SK-N-SH (cell line): ENCODE measurements around the gene HS6ST1. TPM values are rescaled to one million over a fixed set of nuclear protein-coding genes. Genes with fewer than 3 reads are reported as not detected.

Experiments used
- CTCF ChIA-PET: fragments of 300-600, 350-600 bp; formaldehyde crosslinking; extraction: SDS; loops from one replicate; lab custom pipeline; 2021; lab: Yijun Ruan, JAX
- POLR2A ChIA-PET: fragments of 350-600 bp; sonication (Branson Sonifier 250); formaldehyde crosslinking; extraction: SDS; loops from one replicate; lab custom pipeline; 2020; ENCODE audit warnings: antibody characterized with exemption, inconsistent platforms; lab: Yijun Ruan, JAX
- DNase-seq: peaks from one replicate; pipeline ENCODE4 v3.0.0; 2012
- H2AFZ ChIP-seq: fragments of 200-600 bp; sonication (generic); 2 replicates; pipeline ENCODE4 v1.8.1; 2016; ENCODE audit warnings: antibody characterized with exemption, mild to moderate bottlenecking, low read depth
- H3F3A ChIP-seq: fragments of 200-600 bp; sonication (generic); replicated peaks from 2 replicates; pipeline ENCODE3; 2016; ENCODE audit warnings: antibody characterized with exemption, mild to moderate bottlenecking; ENCODE audit not compliant: insufficient read depth
- H3K27ac ChIP-seq, 2 experiments: fragments of 200-500 bp in 1 of 2; fragments of 200-600 bp in 1 of 2; sonication (Bioruptor generic) in 1 of 2; sonication (generic), shearing (Covaris generic) in 1 of 2; 2 replicates each; pipeline versions ENCODE4 v1.5.1 to v1.6.1; 2014 to 2016; ENCODE audit warnings: low read depth in 2 of 2, inconsistent platforms in 1 of 2, low read length in 1 of 2, mild to moderate bottlenecking in 1 of 2, mixed read lengths in 1 of 2
- H3K27me3 ChIP-seq: fragments of 200-600 bp; sonication (generic), shearing (Covaris generic); 2 replicates; pipeline ENCODE4 v1.6.1; 2016; ENCODE audit warnings: mixed run types; ENCODE audit not compliant: insufficient read depth
- H3K36me3 ChIP-seq, 2 experiments: fragments of 200-500 bp in 1 of 2; fragments of 200-600 bp in 1 of 2; sonication (Bioruptor generic) in 1 of 2; sonication (generic) in 1 of 2; replicated peaks in 1 of 2; 2 replicates each; pipeline versions ENCODE3 to v1.5.1; 2014 to 2016; ENCODE audit warnings: low read length in 1 of 2, mild to moderate bottlenecking in 1 of 2; ENCODE audit not compliant: insufficient read depth in 2 of 2, control insufficient read depth in 1 of 2
- H3K4me1 ChIP-seq, 2 experiments: fragments of 200-500 bp in 1 of 2; fragments of 200-600 bp in 1 of 2; sonication (Bioruptor generic) in 1 of 2; sonication (generic), shearing (Covaris generic) in 1 of 2; 2 replicates each; pipeline versions ENCODE4 v1.5.1 to v1.6.1; 2014 to 2016; ENCODE audit warnings: low read depth in 1 of 2, low read length in 1 of 2, mixed run types in 1 of 2; ENCODE audit not compliant: insufficient read depth in 2 of 2, control insufficient read depth in 1 of 2
- H3K4me2 ChIP-seq: fragments of 200-600 bp; sonication (generic), shearing (Covaris generic); 2 replicates; pipeline ENCODE4 v1.6.1; 2017; ENCODE audit warnings: mixed run types
- H3K4me3 ChIP-seq, 2 experiments: fragments of 200-500 bp in 1 of 2; fragments of 200-600 bp in 1 of 2; sonication (Bioruptor generic) in 1 of 2; sonication (generic), shearing (Covaris generic) in 1 of 2; 2 replicates each; pipeline versions ENCODE4 v1.5.1 to v1.8.1; 2014 to 2016; ENCODE audit warnings: low read depth in 2 of 2, inconsistent platforms in 1 of 2, low read length in 1 of 2, mild to moderate bottlenecking in 1 of 2, mixed read lengths in 1 of 2, moderate library complexity in 1 of 2
- H3K79me2 ChIP-seq: fragments of 200-600 bp; sonication (generic); 2 replicates; pipeline ENCODE4 v1.8.1; 2017; ENCODE audit warnings: mild to moderate bottlenecking; ENCODE audit not compliant: insufficient read depth
- H3K9ac ChIP-seq: fragments of 200-600 bp; sonication (generic); 2 replicates; pipeline ENCODE4 v1.6.1; 2017; ENCODE audit warnings: mixed run types
- H3K9me2 ChIP-seq: fragments of 200-600 bp; sonication (generic); 2 replicates; pipeline ENCODE4 v1.6.1; 2017; ENCODE audit warnings: mixed run types
- H3K9me3 ChIP-seq: fragments of 200-600 bp; sonication (generic); 2 replicates; pipeline ENCODE4 v1.6.1; 2017; ENCODE audit warnings: mixed run types, mild to moderate bottlenecking, moderate library complexity
- H4K20me1 ChIP-seq: fragments of 200-600 bp; sonication (generic); 2 replicates; pipeline ENCODE4 v1.6.1; 2017; ENCODE audit warnings: mild to moderate bottlenecking, mixed run types; ENCODE audit not compliant: insufficient read depth
- EP300 ChIP-seq, 2 experiments: IDR thresholded peaks; 2 replicates each; pipeline versions ENCODE4 v1.4.0 to v1.6.1; 2012; ENCODE audit warnings: borderline replicate concordance in 1 of 2, low read depth in 1 of 2, low read length in 1 of 2
- EZH2phosphoT487 ChIP-seq: fragments of 200-600 bp; sonication (generic); IDR thresholded peaks from 2 replicates; pipeline ENCODE4 v1.6.1; 2017; ENCODE audit warnings: low read depth, mixed run types, mild to moderate bottlenecking, antibody characterized with exemption, moderate library complexity, borderline replicate concordance
- GABPA ChIP-seq: IDR thresholded peaks from 2 replicates; pipeline ENCODE4 v1.4.0; 2012; ENCODE audit warnings: low read depth, mild to moderate bottlenecking
- NRF1 ChIP-seq: IDR thresholded peaks from 2 replicates; pipeline ENCODE4 v1.6.1; 2012; ENCODE audit warnings: low read depth, mild to moderate bottlenecking, low read length
- PBX3 ChIP-seq: IDR thresholded peaks from 2 replicates; pipeline ENCODE4; 2012
- POLR2AphosphoS5 ChIP-seq: IDR thresholded peaks from 2 replicates; pipeline ENCODE4 v1.6.1; 2012; ENCODE audit warnings: low read depth, low read length
- RAD21 ChIP-seq: IDR thresholded peaks from 2 replicates; pipeline ENCODE4 v1.6.1; 2012; ENCODE audit warnings: mild to moderate bottlenecking, low read length
- RCOR1 ChIP-seq: fragments of 150-350 bp; IDR thresholded peaks from 2 replicates; pipeline ENCODE4 v1.6.1; 2017; ENCODE audit warnings: antibody characterized with exemption, low read length
- RFX5 ChIP-seq: IDR thresholded peaks from 2 replicates; pipeline ENCODE4 v1.6.1; 2012; ENCODE audit warnings: mild to moderate bottlenecking, improper control_type of control experiment, low read length
- SIN3A ChIP-seq: IDR thresholded peaks from 2 replicates; pipeline ENCODE4 v1.6.1; 2012; ENCODE audit warnings: low read depth, mild to moderate bottlenecking, low read length, moderate library complexity, borderline replicate concordance
- SMC3 ChIP-seq: IDR thresholded peaks from 2 replicates; pipeline ENCODE4 v1.6.1; 2012; ENCODE audit warnings: low read depth, low read length, improper control_type of control experiment
- YY1 ChIP-seq: IDR thresholded peaks from 2 replicates; pipeline ENCODE4 v1.4.0; 2012; ENCODE audit warnings: low read depth, mild to moderate bottlenecking
- ZBTB33 ChIP-seq: IDR thresholded peaks from 2 replicates; pipeline ENCODE4 v1.4.0; 2012; ENCODE audit warnings: low read depth, borderline replicate concordance
- whole genome bisulfite sequencing: methylation state at CpG from one replicate; pipeline ENCODE4 v1.1.6; 2017; ENCODE audit warnings: low lambda C conversion rate; 5-methylcytosine and 5-hydroxymethylcytosine counted together
- polyA plus RNA-seq, 3 experiments: library from polyadenylated mRNA; depleted of rRNA; stranded (reverse); fragments of >200 nt; gene quantifications; 2 replicates each; pipeline ENCODE4 v1.2.3, GENCODE V29; 2012
- TF ChIP-seq, protein P1 (sequence below): fragments of 200-600 bp; sonication (generic); IDR thresholded peaks from 2 replicates; pipeline ENCODE4 v1.6.1; 2017; ENCODE audit warnings: antibody characterized with exemption, mild to moderate bottlenecking, moderate library complexity
- TF ChIP-seq, protein P2 (sequence below): IDR thresholded peaks from 2 replicates; pipeline ENCODE4 v1.4.0; 2012; ENCODE audit warnings: low read depth, borderline replicate concordance
- TF ChIP-seq, protein P3 (sequence below): fragments of 150-350 bp; IDR thresholded peaks from 2 replicates; pipeline ENCODE4 v1.6.1; 2017; ENCODE audit warnings: antibody characterized with exemption, low read length, low read depth, borderline replicate concordance

The HS6ST1 gene
- polyA plus RNA-seq, 1 of the 3 experiments (the other 2 are of a cell fraction) = 5.9 TPM

GRCh38 chr2:128245813-128246212 is 72.9 kb downstream of the HS6ST1 start (continued):
- TF ChIP-seq, protein P1, sequence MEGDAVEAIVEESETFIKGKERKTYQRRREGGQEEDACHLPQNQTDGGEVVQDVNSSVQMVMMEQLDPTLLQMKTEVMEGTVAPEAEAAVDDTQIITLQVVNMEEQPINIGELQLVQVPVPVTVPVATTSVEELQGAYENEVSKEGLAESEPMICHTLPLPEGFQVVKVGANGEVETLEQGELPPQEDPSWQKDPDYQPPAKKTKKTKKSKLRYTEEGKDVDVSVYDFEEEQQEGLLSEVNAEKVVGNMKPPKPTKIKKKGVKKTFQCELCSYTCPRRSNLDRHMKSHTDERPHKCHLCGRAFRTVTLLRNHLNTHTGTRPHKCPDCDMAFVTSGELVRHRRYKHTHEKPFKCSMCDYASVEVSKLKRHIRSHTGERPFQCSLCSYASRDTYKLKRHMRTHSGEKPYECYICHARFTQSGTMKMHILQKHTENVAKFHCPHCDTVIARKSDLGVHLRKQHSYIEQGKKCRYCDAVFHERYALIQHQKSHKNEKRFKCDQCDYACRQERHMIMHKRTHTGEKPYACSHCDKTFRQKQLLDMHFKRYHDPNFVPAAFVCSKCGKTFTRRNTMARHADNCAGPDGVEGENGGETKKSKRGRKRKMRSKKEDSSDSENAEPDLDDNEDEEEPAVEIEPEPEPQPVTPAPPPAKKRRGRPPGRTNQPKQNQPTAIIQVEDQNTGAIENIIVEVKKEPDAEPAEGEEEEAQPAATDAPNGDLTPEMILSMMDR = no peak
- TF ChIP-seq SIN3A (no peak), NRF1 (no peak), RFX5 (no peak)
- TF ChIP-seq, protein P2, sequence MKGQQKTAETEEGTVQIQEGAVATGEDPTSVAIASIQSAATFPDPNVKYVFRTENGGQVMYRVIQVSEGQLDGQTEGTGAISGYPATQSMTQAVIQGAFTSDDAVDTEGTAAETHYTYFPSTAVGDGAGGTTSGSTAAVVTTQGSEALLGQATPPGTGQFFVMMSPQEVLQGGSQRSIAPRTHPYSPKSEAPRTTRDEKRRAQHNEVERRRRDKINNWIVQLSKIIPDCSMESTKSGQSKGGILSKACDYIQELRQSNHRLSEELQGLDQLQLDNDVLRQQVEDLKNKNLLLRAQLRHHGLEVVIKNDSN = no peak
- TF ChIP-seq, all 33 proteins: peak for 0

DNA sequence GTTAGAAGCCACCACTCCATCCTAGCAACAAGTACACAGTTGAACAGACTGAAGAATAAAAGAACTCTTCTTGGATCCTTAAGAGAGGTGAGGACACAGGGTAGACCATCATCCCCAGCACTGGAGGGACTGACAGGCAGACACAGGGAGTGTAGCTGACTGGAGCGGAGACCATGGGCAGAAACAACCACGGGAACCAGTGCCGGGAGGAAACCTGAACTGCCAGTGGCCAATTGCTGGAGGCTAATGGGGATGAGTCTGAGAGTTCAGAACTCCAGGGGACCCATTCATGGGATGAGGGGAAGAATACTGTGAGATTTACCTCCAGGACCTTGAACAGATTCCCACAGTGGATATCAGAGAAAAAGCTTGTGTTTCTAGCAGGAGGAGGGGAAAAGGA is 76.8 kb downstream of the HS6ST1 start:
- Histone ChIP-seq H3K36me3 (no peaks in the 10 kb centered on the region), H3F3A (peaks cover 7% of the 10 kb centered on the region), H3K4me2 (no peak overlapping the region), H3K9me2 (no peaks in the 10 kb centered on the region), H3K27ac (no peak overlapping the region), H3K4me3 (no peak overlapping the region), H3K9me3 (no peaks in the 10 kb centered on the region), H4K20me1 (no peaks in the 10 kb centered on the region), H3K4me1 (0 out of 4 replicates have a peak, but pooled peaks cover 0 to 3% of the 10 kb centered on the region in 2 experiments), H3K9ac (no peak overlapping the region), H2AFZ (no peak overlapping the region), H3K27me3 (no peaks in the 10 kb centered on the region), H3K79me2 (no peaks in the 10 kb centered on the region)
- no peak for TF ChIP-seq RAD21
- TF ChIP-seq, protein P2 = no peak
- ChIA-PET POLR2A (no interaction called here), CTCF (no interaction called here)
- no peak for DNase-seq
- 73% methylated on average over 3 of the region's 3 CpGs for WGBS

DNA sequence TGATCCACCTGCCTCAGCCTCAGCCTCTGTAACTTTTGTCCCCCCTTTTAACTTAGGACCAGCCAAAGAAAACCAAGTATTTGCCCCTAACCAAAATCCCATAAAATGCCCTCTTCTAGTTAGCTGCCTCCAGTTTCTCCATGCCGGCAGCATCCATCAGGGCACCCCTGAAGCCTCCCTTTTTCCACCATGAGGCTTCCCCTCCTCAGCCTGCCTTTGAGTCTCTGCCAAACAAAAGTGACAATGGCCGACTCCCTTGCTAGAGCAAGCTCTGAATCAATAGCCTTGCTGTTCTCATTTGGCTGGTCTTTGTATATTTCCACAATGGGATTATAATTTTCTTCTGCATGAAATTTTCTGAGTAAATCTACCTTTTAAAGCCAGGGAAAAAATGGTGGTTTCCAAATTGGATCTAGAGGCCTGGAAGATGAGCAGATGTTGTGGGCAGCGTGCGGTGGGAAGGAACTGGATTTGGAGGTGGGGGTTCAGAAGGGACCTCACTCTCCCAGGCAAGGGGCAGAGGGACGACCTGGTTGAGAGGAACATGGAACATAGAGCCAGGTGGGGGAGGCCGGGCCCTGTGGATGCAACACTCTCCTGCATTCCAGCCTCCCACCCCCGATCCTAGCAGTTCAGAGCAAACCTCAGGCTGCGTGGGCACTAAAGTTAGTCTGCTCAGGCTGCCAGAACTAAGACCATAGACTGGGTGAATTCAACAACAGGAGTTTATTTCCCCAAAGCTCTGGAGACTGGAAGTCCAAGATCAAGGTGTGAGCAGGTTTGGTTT is 80.6 kb downstream of the HS6ST1 start:
- POLR2A ChIA-PET = no interaction called here
- Histone ChIP-seq H3K27ac (no peak overlapping the region), H3K36me3 (no peaks in the 10 kb centered on the region), H3K27me3 (no peaks in the 10 kb centered on the region), H3K9me3 (no peaks in the 10 kb centered on the region), H3K9me2 (no peaks in the 10 kb centered on the region), H3F3A (peaks cover 13% of the 10 kb centered on the region), H3K4me2 (no peak overlapping the region), H2AFZ (no peak overlapping the region), H3K79me2 (no peaks in the 10 kb centered on the region), H4K20me1 (no peaks in the 10 kb centered on the region), H3K9ac (no peak overlapping the region), H3K4me1 (peaks cover 2 to 4% of the 10 kb centered on the region in 2 experiments; a peak in 1 of 4 replicates), H3K4me3 (no peak overlapping the region)
- 86% methylated on average over 7 of the region's 8 CpGs for WGBS
- CTCF ChIA-PET = interaction anchor here (1.1 kb wide), 1 partner anchor 59 kb away, joined by 3 read pairs; no protein-coding TSS in a partner anchor
- TF ChIP-seq YY1 (no peak), POLR2AphosphoS5 (no peak), SIN3A (no peak), SMC3 (no peak), EZH2phosphoT487 (no peak), NRF1 (no peak), EP300 (IDR thresholded peaks at IDR 0.05; ENCODE audit: borderline replicate concordance in 1 of 2, low read depth in 1 of 2, low read length in 1 of 2) (no peak), RFX5 (no peak), GABPA (no peak), PBX3 (no peak), ZBTB33 (no peak), RCOR1 (no peak)
- TF ChIP-seq, protein P3, sequence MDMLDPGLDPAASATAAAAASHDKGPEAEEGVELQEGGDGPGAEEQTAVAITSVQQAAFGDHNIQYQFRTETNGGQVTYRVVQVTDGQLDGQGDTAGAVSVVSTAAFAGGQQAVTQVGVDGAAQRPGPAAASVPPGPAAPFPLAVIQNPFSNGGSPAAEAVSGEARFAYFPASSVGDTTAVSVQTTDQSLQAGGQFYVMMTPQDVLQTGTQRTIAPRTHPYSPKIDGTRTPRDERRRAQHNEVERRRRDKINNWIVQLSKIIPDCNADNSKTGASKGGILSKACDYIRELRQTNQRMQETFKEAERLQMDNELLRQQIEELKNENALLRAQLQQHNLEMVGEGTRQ = no peak
- TF ChIP-seq, all 33 proteins: peak for 0
- no peak for DNase-seq
